K562 (cell line): ENCODE data around the gene SLC7A6. TPM values are rescaled to one million over a fixed set of nuclear protein-coding genes. Genes with fewer than 3 reads are reported as not detected.

ENCODE experiments used
- ATAC-seq: fragments of 200-7000 bp; cut with Tn5 transposase; 3 replicates; pipeline ENCODE4 v1.9.1; 2020; ENCODE audit warnings: moderate library complexity
- BruUV-seq: library from RNA; stranded (reverse); fragments of 400-500 nt; replicated peaks from 2 replicates; lab custom pipeline; 2021; lab: Mats Ljungman, UMichigan
- CTCF ChIA-PET: fragments of 300-600 bp; formaldehyde crosslinking; extraction: SDS; loops from one replicate; lab custom pipeline; 2021; ENCODE audit warnings: low intra/inter-chr PET ratio; lab: Yijun Ruan, JAX
- POLR2A ChIA-PET: fragments of 300-600, 350-650 bp; sonication (Branson Sonifier 250); formaldehyde crosslinking; extraction: SDS; loops from one replicate; lab custom pipeline; 2021; ENCODE audit warnings: antibody characterized with exemption, inconsistent platforms; lab: Yijun Ruan, JAX
- DNase-seq, 4 experiments: peaks; one replicate each; pipeline versions ENCODE4 v3.0.0 to v3.0.0-alpha.2; 2011 to 2018; ENCODE audit warnings: low spot score in 3 of 4, mixed read lengths in 3 of 4; ENCODE audit errors: extremely low read depth in 1 of 4
- FAIRE-seq: peaks from 2 replicates; lab custom pipeline; 2011; peaks lifted over from hg19 to GRCh38; lab: Jason Lieb, UNC
- H2AFZ ChIP-seq: 2 replicates; pipeline ENCODE4 v1.6.0; 2011; ENCODE audit warnings: low read depth, low read length, control low read depth, inconsistent platforms
- H3K27ac ChIP-seq: fragments of 200-600 bp; 3 replicates; pipeline ENCODE4 v1.8.0; 2011; ENCODE audit warnings: low read depth, mild to moderate bottlenecking, control low read depth, inconsistent platforms, low read length, moderate library complexity, mixed read lengths; ENCODE audit errors: extremely low read depth
- H3K27me3 ChIP-seq, 2 experiments: fragments of 300-600 bp in 1 of 2; 2 replicates in 1 of 2; 3 replicates in 1 of 2; pipeline versions ENCODE4 v1.6.0 to v1.8.0; 2011; ENCODE audit warnings: inconsistent platforms in 2 of 2, low read length in 2 of 2, mild to moderate bottlenecking in 1 of 2, mixed read lengths in 1 of 2, moderate library complexity in 1 of 2; ENCODE audit not compliant: control insufficient read depth in 2 of 2, insufficient read depth in 2 of 2
- H3K36me3 ChIP-seq: fragments of 300-600 bp; 3 replicates; pipeline ENCODE4 v1.8.0; 2011; ENCODE audit warnings: mild to moderate bottlenecking, low read length, inconsistent platforms; ENCODE audit not compliant: control insufficient read depth, insufficient read depth
- H3K4me1 ChIP-seq, 2 experiments: fragments of 200-600 bp in 1 of 2; replicated peaks in 1 of 2; 2 replicates in 1 of 2; 3 replicates in 1 of 2; pipeline versions ENCODE4 v1.5.1 to v1.8.0; 2011; ENCODE audit warnings: inconsistent platforms in 2 of 2, low read length in 2 of 2, mild to moderate bottlenecking in 1 of 2, mixed read lengths in 1 of 2, moderate library complexity in 1 of 2; ENCODE audit not compliant: control insufficient read depth in 2 of 2, insufficient read depth in 2 of 2
- H3K4me2 ChIP-seq: 2 replicates; pipeline ENCODE4 v1.6.1; 2011; ENCODE audit warnings: low read length, control low read depth, inconsistent platforms, mixed read lengths; ENCODE audit not compliant: insufficient read depth
- H3K4me3 ChIP-seq: fragments of 200-600 bp; sonication (generic), shearing (Covaris generic); 2 replicates; pipeline ENCODE4 v1.5.1; 2016; ENCODE audit warnings: control low read depth, inconsistent platforms
- H3K79me2 ChIP-seq: fragments of 200-600 bp; 3 replicates; pipeline ENCODE4 v1.8.0; 2011; ENCODE audit warnings: low read length, inconsistent platforms; ENCODE audit not compliant: control insufficient read depth, insufficient read depth
- H3K9ac ChIP-seq, 2 experiments: 2 replicates each; pipeline versions ENCODE4 v1.6.0 to v1.6.1; 2011; ENCODE audit warnings: low read depth in 2 of 2, low read length in 2 of 2, control low read depth in 1 of 2, inconsistent platforms in 1 of 2, mild to moderate bottlenecking in 1 of 2, mixed read lengths in 1 of 2; ENCODE audit not compliant: insufficient read depth in 1 of 2
- H3K9me1 ChIP-seq: one replicate; pipeline ENCODE4 v1.6.0; 2011; ENCODE audit warnings: inconsistent platforms, mild to moderate bottlenecking, low read length, moderate library complexity; ENCODE audit not compliant: control insufficient read depth, insufficient read depth
- H3K9me3 ChIP-seq: replicated peaks from 2 replicates; pipeline ENCODE4 v1.5.1; 2011; ENCODE audit warnings: low read depth, low read length, inconsistent platforms; ENCODE audit not compliant: control insufficient read depth, insufficient read depth
- H4K20me1 ChIP-seq: replicated peaks from 2 replicates; pipeline ENCODE4 v1.6.1; 2011; ENCODE audit warnings: low read length, inconsistent platforms, mixed read lengths; ENCODE audit not compliant: control insufficient read depth, insufficient read depth
- BRD4 ChIP-seq: fragments of 200-600 bp; sonication (generic); IDR thresholded peaks from 2 replicates; pipeline ENCODE4 v1.6.1; 2017; ENCODE audit warnings: inconsistent platforms
- DDX20 ChIP-seq: fragments of 450-650 bp; IDR thresholded peaks from 2 replicates; pipeline ENCODE4 v1.6.1; 2016; ENCODE audit warnings: missing genetic modification characterization, low read depth, mild to moderate bottlenecking, missing compliant biosample characterization, moderate library complexity
- SREBF1 ChIP-seq: fragments of 150-350 bp; IDR thresholded peaks from 2 replicates; pipeline ENCODE4 v1.6.1; 2014; ENCODE audit warnings: antibody characterized with exemption, low read depth, low read length, borderline replicate concordance
- TARDBP ChIP-seq: fragments of 450-650 bp; IDR thresholded peaks from 2 replicates; pipeline ENCODE4 v1.6.1; 2016
- U2AF1 ChIP-seq: fragments of 200-400 bp; formaldehyde crosslinking; optimal IDR thresholded peaks from 2 replicates; pipeline ENCODE3; 2017; ENCODE audit warnings: mild to moderate bottlenecking, low read depth, low read length, moderate library complexity
- ZNF121 ChIP-seq: sonication (generic); formaldehyde crosslinking; conservative IDR thresholded peaks from 2 replicates; pipeline ENCODE4 v1.8.0; 2022; ENCODE audit warnings: missing genetic modification reagents
- WGBS: fragments of 100-300 bp; shearing (Covaris generic); methylation state at CpG from one replicate; pipeline ENCODE4 v1.1.6; 2016; ENCODE audit warnings: low coverage, mixed read lengths; ENCODE audit not compliant: insufficient coverage; ENCODE audit errors: missing lambda C conversion rate; 5-methylcytosine and 5-hydroxymethylcytosine counted together
- in situ Hi-C: fragments of 300-500 bp; cut with MboI; formaldehyde crosslinking; loops from 4 replicates; pipeline ENCODE4 v1.15.0; 2018; ENCODE audit warnings: inconsistent platforms, mixed read lengths
- intact Hi-C: fragments of 100-400 bp; cut with micrococcal nuclease; formaldehyde crosslinking; loops from 2 replicates; pipeline ENCODE4 v1.14.2; 2022
- polyA plus RNA-seq, 8 experiments: library from polyadenylated mRNA; depleted of rRNA in 4 of 8; stranded (reverse) in 5 of 8; unstranded in 3 of 8; fragments of >200 nt; fragmentation: Nextera tagmentation in 2 of 8; fragmentation: Illumina TruSeq in 1 of 8; extraction: Ambion mirVana in 2 of 8; extraction: Trizol in 1 of 8; gene quantifications; 2 replicates each; pipeline versions ENCODE4 v1.2.1 to v1.2.3, GENCODE V29; 2011 to 2014; ENCODE audit warnings: inconsistent platforms in 1 of 8, missing spikeins in 1 of 8
- total RNA-seq, 7 experiments: library from RNA; depleted of rRNA in 6 of 7; stranded (reverse); fragments of >200 nt in 6 of 7; fragmentation: Illumina TruSeq in 2 of 7; extraction: Trizol in 2 of 7; gene quantifications; 2 replicates each; pipeline versions ENCODE4 v1.2.1 to v1.2.3, GENCODE V29; 2011 to 2021; ENCODE audit warnings: low replicate concordance in 1 of 7

The SLC7A6 gene
- total and polyA plus RNA-seq, 9 of the 15 experiments (the other 6 are each of a cell fraction or from before 2014, with no cell fraction given) = 12.6 to 60.1 (median 29.8) TPM

GRCh38 chr16:68242926-68243858 lies 21.1 kb upstream of the SLC7A6 start:
- no TSS peak for BruUV-seq
- Histone ChIP-seq H3K9ac (no peak overlapping the region), H3K4me1 (peaks cover 26 to 35% of the 10 kb centered on the region in 2 experiments), H3K9me3 (peaks cover 2% of the 10 kb centered on the region; the same call in 1 of the 2 replicates), H4K20me1 (peaks cover 6% of the 10 kb centered on the region; the same call in 1 of the 2 replicates), H3K4me2 (no peak overlapping the region), H2AFZ (no peak overlapping the region), H3K79me2 (peaks cover 5% of the 10 kb centered on the region; the same call in 2 of the 3 replicates), H3K27ac (no peak overlapping the region), H3K9me1 (peaks cover 8% of the 10 kb centered on the region), H3K4me3 (no peak overlapping the region), H3K27me3 (no peaks in the 10 kb centered on the region), H3K36me3 (no peaks in the 10 kb centered on the region)
- POLR2A ChIA-PET = no interaction called here
- no peak for DNase-seq
- CTCF ChIA-PET = no interaction called here
- WGBS = 45% methylated on average over 8 of the region's 9 CpGs
- TF ChIP-seq ZNF121 (CRISPR knock-in tag) (peak; percentile 39; the same call in 1 of the 2 replicates), BRD4 (no peak)
- no peak for FAIRE-seq
- ATAC-seq = no peak
- in situ Hi-C loops (loop anchor here (10.0 kb wide), 1 partner anchor 718 kb away; the partner anchor contains the start of gene RIPOR1), intact Hi-C loops (no loop called here)

- WGBS = 12% methylated on average over 17 of the region's 20 CpGs
- Histone ChIP-seq H2AFZ (peak overlapping the region; percentile 95), H3K9me1 (peaks cover 8% of the 10 kb centered on the region), H3K9me3 (no peaks in the 10 kb centered on the region), H3K4me2 (peak overlapping the region; percentile 91), H3K79me2 (peaks cover 5% of the 10 kb centered on the region; the same call in 2 of the 3 replicates), H3K27ac (peak overlapping the region; percentile 4; the same call in 2 of the 3 replicates), H3K9ac (peak overlapping the region; percentile 68 to 89), H3K27me3 (no peaks in the 10 kb centered on the region), H3K36me3 (no peaks in the 10 kb centered on the region), H4K20me1 (peaks cover 6% of the 10 kb centered on the region; the same call in 1 of the 2 replicates), H3K4me3 (peak overlapping the region; percentile 88), H3K4me1 (peaks cover 26 to 35% of the 10 kb centered on the region in 2 experiments)
- BruUV-seq = TSS peak; percentile 82
- intact Hi-C loops (no loop called here), in situ Hi-C loops (loop anchor here (10.0 kb wide), 1 partner anchor 720 kb away; the partner anchor contains the start of gene RIPOR1)
- DNase-seq = peak in 2 of 4 experiments; percentile 32 to 33
- ChIA-PET POLR2A (interaction anchor here (1.0 kb wide), 1 partner anchor 21 kb away, joined by 4 read pairs; no protein-coding TSS in a partner anchor), CTCF (interaction anchor here (0.6 kb wide), 1 partner anchor 428 kb away, joined by 3 read pairs; no protein-coding TSS in a partner anchor)
- FAIRE-seq = no peak
- peak; percentile 10 for ATAC-seq
- 0 out of 2 replicates have a peak, but pooled peaks have one; percentile 17 for TF ChIP-seq SREBF1
- TF ChIP-seq TARDBP = no peak
- TF ChIP-seq U2AF1 = no peak
- TF ChIP-seq DDX20 (tag) = no peak
Measured at GRCh38 chr16:68244481-68244902, 19.8 kb upstream of the SLC7A6 start.
